ENCODE results near the gene TBL1Y.
"Not testable (repeated sequence)": the region's sequence is repeated elsewhere in the genome, so short reads cannot be mapped to it uniquely, and the experiment has no call there.

The TBL1Y gene

GRCh38 chrY:6974971-6975370, 64.5 kb downstream of the TBL1Y start:
- DNase-seq = no peak

GRCh38 chrY:6977783-6978182, 67.3 kb downstream of the TBL1Y start:
- DNase-seq = no peak

GRCh38 chrY:6983221-6983620, 72.7 kb downstream of the TBL1Y start:
- DNase-seq = no peak

- no peak for DNase-seq
Measured at GRCh38 chrY:6987811-6988210, 77.3 kb downstream of the TBL1Y start.

GRCh38 chrY:6989886-6990620, 79.6 kb downstream of the TBL1Y start:
- no peak for DNase-seq

GRCh38 chrY:6992041-6992440, 81.5 kb downstream of the TBL1Y start:
- DNase-seq = no peak

- DNase-seq = no peak
Measured at GRCh38 chrY:6995987-6996386, 85.5 kb downstream of the TBL1Y start.

- no peak for DNase-seq
Measured at GRCh38 chrY:6997503-6998066, 87.1 kb downstream of the TBL1Y start.

- DNase-seq = no peak
Measured at GRCh38 chrY:6999905-7000304, 89.4 kb downstream of the TBL1Y start.

GRCh38 chrY:7002581-7002980, 92.1 kb downstream of the TBL1Y start:
- no peak for DNase-seq

GRCh38 chrY:7007911-7008310, 97.4 kb downstream of the TBL1Y start:
- no peak for DNase-seq

- DNase-seq = no peak
Measured at GRCh38 chrY:7008578-7009355, 98.3 kb downstream of the TBL1Y start.

- no peak for DNase-seq
Measured at GRCh38 chrY:7013051-7013450, 102.6 kb downstream of the TBL1Y start.

- DNase-seq = no peak
Measured at GRCh38 chrY:7016521-7016920, 106.0 kb downstream of the TBL1Y start.

- DNase-seq = no peak
Measured at GRCh38 chrY:7017244-7018080, 107.0 kb downstream of the TBL1Y start.

- no peak for DNase-seq
Measured at GRCh38 chrY:7039037-7039436, 128.5 kb downstream of the TBL1Y start.

- no peak for DNase-seq
Measured at GRCh38 chrY:7040662-7041061, 130.2 kb downstream of the TBL1Y start.

GRCh38 chrY:7041983-7042382, 131.5 kb downstream of the TBL1Y start:
- no peak for DNase-seq

- not testable (repeated sequence) for DNase-seq
Measured at GRCh38 chrY:7052461-7052860, 142.0 kb downstream of the TBL1Y start.

GRCh38 chrY:7056886-7057285, 146.4 kb downstream of the TBL1Y start:
- no peak for DNase-seq

- DNase-seq = no peak
Measured at GRCh38 chrY:7078725-7079124, 168.2 kb downstream of the TBL1Y start.

- not testable (repeated sequence) for DNase-seq
Measured at GRCh38 chrY:7080548-7080947, 170.1 kb downstream of the TBL1Y start.

- peak in 1 of 2 donors; percentile 63 for DNase-seq
Measured at GRCh38 chrY:7085606-7086005, 175.1 kb downstream of the TBL1Y start.
